Stimulated activated CD4-positive, alpha-beta T cell treated with anti-CD3 and anti-CD28 coated beads, Interleukin-12 subunit alpha, Interleukin-12 subunit beta, amount 100 ng/mL, for 24 hours (primary cell): Measurements from ENCODE around the gene CYP3A7.
"Not testable (repeated sequence)": the region's sequence is repeated elsewhere in the genome, so short reads cannot be mapped to it uniquely, and the experiment has no call there.

Experiments used
- DNase-seq, 2 experiments: peaks; one replicate each; pipeline ENCODE4 v3.0.0-alpha.2; 2020; ENCODE audit warnings: low read depth in 2 of 2

The CYP3A7 gene

GRCh38 chr7:99734987-99735386 lies at the start of gene CYP3A7:
Gene CYP3A7, minus strand, starts transcription at chr7:99735196. Its CDS starts 103 bp downstream, at chr7:99735093.
- no peak for DNase-seq

DNA sequence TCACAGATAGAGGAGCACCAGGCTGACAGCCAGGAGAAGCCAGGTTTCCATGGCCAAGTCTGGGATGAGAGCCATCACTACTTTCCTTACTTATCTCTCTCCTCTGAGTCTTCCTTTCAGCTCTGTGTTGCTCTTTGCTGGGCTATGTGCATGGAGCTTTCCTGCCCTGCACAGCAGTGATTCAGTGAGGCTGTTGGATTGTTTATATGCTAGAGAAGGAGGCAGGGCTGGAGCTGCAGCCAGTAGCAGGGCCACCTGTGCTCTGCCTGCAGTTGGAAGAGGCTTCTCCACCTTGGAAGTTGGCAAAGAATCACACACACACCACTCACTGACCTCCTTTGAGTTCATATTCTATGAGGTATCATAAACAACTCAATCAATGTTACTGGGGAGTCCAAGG lies 49.0 kb upstream of the CYP3A7 start, which contains the start of gene CYP3A4:
CYP3A4 (minus strand) TSS at position 178 of the 400 bp plus-strand sequence; CDS start at position 75, 103 bp downstream.
- no peak for DNase-seq

DNA sequence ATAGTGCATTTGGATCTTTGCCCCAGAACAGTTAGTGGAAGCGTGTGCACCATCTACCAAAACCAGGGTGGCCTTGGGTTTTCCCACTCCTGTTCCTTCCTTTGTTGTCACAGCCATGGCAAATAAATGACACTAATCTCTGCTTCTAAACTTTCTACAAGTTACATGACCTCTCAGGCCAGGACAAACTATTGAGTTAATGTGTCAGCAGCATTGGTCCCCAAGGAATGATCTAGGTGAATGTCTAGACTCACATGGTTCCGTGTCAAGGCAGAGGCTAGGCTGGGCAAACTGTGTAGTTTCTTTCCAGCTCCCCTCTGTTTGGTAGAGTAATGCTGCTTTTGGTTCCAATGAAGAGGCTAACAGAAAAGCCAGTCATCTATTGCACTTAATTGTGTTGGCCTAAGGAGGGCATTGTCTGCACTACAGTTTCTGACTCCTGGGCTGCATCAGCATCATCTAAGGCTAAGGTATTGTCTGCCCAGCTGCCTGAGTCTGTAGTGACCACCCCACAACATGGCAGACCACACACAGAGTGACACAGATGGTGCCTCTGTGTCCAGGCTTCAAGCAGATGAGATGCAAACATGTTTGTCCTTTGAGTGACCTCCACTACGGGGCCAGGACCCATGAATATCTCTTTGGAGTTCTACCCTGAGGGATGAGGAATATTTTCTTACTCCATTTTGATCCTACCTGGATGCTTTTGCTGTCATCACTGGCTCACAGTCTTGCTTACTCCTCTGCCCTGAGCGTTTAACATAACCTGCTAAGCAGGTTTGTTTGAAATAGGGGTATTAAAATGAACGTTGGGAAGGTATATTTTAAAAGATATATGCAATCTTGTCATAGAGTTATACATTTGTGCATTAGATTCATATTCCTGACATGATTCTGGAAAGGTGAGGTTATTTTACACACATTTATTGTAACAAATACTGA lies 47.3 kb upstream of the CYP3A7 start:
- no peak for DNase-seq

- no peak for DNase-seq
These were observed 45.6 kb upstream of the CYP3A7 start for GRCh38 chr7:99780588-99780987.

GRCh38 chr7:99779949-99780348 lies 45.0 kb upstream of the CYP3A7 start:
- no peak for DNase-seq

- DNase-seq, result no peak
These were observed 43.9 kb upstream of the CYP3A7 start for GRCh38 chr7:99778880-99779279.

DNA sequence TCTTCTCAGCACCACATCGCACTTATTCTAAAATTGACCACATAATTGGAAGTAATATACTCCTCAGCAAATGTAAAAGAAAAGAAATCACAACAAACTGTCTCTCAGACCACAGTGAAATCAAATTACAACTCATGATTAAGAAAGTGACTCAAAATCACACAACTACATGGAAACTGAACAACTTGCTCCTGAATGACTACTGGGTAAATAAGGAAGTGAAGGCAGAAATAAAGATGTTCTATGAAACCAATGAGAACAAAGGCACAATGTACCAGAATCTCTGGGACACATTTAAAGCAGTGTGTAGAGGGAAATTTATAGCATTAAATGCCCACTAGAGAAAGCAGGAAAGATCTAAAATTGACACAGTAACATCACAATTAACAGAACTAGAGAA lies 38.4 kb upstream of the CYP3A7 start:
- DNase-seq, result not testable (repeated sequence)

GRCh38 chr7:99772565-99772964 lies 37.6 kb upstream of the CYP3A7 start:
- no peak for DNase-seq

- DNase-seq, result not testable (repeated sequence)
These were observed 34.5 kb upstream of the CYP3A7 start for GRCh38 chr7:99769494-99769893.

DNA sequence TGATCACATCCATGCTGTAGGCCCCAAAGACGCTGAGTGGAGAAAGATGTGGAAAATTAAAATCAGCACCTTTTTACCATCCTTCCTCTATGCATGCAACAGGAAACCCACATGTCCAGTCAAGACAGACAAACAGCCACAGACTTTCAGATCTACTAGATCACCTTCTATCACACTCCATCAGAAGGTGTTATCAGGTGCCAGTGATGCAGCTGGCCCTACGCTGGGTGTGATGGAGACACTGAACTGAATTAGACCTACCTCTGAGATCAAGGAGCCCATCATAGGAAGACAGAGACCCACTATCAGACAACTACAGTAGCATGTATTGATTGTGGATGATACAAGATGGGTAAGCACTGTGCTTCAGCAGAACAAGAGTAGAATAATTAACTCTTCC lies 33.5 kb upstream of the CYP3A7 start:
- DNase-seq, result no peak

GRCh38 chr7:99767662-99768061 lies 32.7 kb upstream of the CYP3A7 start:
- no peak for DNase-seq

DNA sequence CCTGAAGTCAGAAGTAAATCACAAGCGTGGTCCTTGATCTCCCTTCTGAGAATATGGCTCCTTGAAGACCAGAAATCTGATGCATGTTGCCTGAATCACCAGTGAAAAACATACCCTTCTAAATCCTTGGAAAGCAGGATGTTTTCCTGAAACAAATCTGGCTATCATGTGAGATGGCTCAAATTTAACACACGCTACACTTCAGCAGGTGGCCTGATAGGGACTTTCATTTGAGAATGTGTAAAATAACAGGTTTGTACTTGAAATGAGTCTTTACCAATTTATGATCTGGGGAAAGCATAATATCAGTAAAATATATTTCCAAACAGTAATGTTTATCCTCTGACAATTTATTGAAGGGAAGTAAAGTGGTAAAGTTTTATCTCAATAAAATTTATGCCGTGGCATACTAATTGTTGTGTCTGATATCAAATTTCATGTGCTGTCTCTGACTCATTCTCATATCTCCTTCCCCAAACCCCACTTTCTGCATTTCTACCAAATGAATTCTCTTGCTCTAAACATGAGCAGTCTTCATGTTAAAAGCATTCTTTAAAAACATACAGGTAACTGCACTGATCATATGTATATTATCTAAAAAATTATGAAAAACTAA lies 31.6 kb upstream of the CYP3A7 start:
- DNase-seq, result no peak

DNA sequence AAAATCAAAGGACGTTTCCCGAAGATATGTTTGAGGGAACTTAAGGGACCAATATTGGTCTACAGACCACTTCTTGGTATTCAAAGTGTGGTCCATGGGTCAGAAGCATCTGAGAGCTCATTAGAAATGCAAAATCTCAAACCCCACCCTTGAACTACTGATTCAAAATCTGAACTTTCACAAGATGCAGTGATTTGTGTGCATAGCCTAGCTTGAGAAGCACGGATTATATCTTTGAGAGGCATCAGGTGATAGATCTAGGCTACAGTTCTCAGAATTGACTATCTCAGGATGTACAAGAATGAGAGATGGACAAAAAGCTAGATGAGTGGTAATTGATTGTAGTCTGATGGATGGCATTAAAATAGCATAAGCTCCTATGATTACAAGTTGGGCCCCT lies 29.5 kb upstream of the CYP3A7 start:
- no peak for DNase-seq

DNA sequence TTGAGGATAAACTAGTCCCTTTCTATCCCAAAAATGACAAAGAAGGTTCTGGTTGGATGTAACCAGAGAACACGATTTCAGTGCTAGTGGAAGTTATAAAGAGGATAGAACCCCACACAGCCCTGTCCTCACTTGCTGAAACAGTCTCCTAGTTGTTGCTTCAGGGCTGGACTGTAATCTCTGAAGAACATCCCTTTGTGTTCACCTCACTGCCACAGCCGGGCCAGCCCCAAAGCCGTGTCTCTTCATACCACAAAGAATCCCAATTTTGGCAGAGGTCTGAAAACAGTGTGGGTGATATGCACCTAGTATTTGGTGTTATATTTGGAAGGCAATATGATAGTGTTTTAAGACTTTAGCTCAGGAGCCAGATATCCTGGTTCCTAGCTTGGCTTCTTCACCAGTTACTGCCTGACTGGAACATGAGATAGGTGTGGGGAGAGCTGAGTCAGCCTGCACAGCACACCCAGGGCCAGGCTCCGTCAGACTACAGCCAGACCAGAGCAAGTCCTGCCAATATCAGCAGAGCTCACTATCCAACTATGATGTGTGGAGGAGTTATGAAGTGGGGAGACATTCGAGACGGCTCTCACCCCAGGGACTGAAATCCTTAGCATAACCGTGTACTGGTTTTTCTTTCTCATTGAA lies 27.8 kb upstream of the CYP3A7 start:
- DNase-seq, result no peak

DNA sequence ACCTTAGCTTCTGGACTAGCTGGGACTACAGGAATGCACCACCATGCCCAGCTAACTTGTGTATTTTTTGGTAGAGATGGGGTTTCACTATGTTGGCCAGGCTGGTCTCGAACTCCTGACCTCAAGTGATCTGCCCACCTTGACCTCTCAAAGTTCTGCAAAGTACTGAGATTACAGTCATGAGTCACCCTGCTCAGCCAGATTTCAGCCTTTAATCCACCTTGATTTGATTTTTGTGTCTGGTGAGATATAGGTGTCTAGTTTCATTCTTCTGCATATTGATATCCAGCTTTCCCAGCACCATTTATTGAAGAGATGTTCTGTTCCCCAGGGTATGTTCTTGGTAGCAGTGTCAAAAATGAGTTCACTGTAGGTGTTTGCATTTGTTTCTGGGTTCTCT lies 20.1 kb upstream of the CYP3A7 start:
- no peak for DNase-seq

GRCh38 chr7:99752356-99752755 lies 17.4 kb upstream of the CYP3A7 start:
- no peak for DNase-seq

DNA sequence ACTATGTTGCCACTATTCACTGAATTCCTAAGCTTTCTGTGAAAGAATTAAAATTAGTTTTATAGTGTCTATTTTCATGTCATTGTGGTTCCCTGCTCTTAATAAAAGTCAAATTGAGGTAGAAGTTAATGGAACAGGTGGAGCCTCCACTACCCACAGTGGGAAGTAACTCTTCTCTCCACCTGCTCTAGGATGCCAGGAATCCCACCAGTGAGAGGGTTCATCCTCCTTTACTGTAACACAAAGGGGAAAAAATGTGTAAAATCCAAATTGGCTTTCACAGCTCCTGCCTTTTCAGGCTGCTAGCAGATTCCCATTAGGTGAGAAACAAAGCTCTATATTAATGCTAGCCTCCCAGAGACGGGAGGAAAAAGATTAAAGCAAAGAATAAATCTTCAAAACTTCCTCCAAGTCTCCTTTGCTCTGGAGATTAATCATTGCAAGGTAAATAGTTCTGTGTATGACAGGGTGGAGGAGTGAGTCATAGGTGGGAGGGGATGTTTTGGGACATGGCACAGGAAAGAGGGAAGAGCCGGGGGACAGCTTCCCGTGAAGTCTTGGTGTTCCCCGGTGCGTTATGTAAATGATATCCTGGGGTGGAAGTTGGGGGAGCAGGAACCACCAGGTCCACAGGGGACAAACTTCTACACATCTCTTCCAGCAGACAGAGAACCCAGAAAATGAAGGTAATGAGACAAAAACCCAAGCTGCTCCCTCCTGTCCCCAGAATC lies 16.5 kb upstream of the CYP3A7 start:
- not testable (repeated sequence) for DNase-seq

- no peak for DNase-seq
These were observed 14.0 kb upstream of the CYP3A7 start for GRCh38 chr7:99748846-99749579.

DNA sequence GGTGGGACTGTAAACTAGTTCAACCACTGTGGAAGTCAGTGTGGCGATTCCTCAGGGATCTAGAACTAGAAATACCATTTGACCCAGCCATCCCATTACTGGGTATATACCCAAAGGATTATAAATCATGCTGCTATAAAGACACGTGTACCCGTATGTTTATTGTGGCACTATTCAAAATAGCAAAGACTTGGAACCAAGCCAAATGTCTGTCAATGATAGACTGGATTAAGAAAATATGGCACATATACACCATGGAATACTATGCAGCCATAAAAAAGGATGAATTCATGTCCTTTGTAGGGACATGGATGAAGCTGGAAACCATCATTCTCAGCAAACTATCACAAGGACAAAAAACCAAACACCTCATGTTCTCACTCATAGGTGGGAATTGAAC lies 11.9 kb upstream of the CYP3A7 start:
- not testable (repeated sequence) for DNase-seq

DNA sequence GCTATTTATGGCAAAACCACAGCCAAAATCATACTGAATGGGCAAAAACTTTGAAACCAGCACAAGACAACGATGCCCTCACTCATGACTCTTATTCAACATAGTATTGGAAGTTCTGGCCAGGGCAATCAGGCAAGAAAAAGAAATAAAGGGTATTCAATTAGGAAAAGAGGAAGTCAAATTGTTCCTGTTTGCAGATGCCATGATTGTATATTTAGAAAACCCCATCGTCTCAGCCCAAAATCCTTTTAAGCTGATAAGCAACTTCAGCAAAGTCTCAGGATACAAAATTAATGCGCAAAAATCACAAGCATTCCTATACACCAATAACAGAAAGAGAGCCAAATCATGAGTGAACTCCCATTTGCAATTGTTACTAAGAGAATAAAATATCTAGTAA lies 10.4 kb upstream of the CYP3A7 start:
- not testable (repeated sequence) for DNase-seq
